HepG2 (cell line): ENCODE results near the gene AARS1. TPM values are rescaled to one million over a fixed set of nuclear protein-coding genes. Genes with fewer than 3 reads are reported as not detected.
"Not testable (repeated sequence)": the region's sequence is repeated elsewhere in the genome, so short reads cannot be mapped to it uniquely, and the experiment has no call there.

Experiments used
- ATAC-seq: fragments of 200-7000 bp; cut with Tn5 transposase; 3 replicates; pipeline ENCODE4 v1.9.1; 2020; ENCODE audit warnings: mild to moderate bottlenecking, moderate library complexity
- BruUV-seq: library from RNA; stranded (reverse); fragments of 400-500 nt; replicated peaks from 2 replicates; lab custom pipeline; 2021; lab: Mats Ljungman, UMichigan
- CTCF ChIA-PET: fragments of 300-600 bp; formaldehyde crosslinking; extraction: SDS; loops from one replicate; lab custom pipeline; 2021; ENCODE audit warnings: low total read pairs, inconsistent platforms, low intra/inter-chr PET ratio; lab: Yijun Ruan, JAX
- POLR2A ChIA-PET: fragments of 350-600 bp; sonication (Branson Sonifier 250); formaldehyde crosslinking; loops from one replicate; lab custom pipeline; 2020; ENCODE audit warnings: antibody characterized with exemption, inconsistent platforms; lab: Yijun Ruan, JAX
- DNase-seq: peaks from one replicate; pipeline ENCODE4 v3.0.0-alpha.2; 2015; ENCODE audit warnings: low spot score
- FAIRE-seq: peaks from 3 replicates; lab custom pipeline; 2011; peaks lifted over from hg19 to GRCh38; lab: Jason Lieb, UNC
- H2AFZ ChIP-seq: one replicate; pipeline ENCODE4 v1.6.1; 2011; ENCODE audit warnings: low read length, inconsistent platforms
- H3K27ac ChIP-seq: fragments of 300-600 bp; 3 replicates; pipeline ENCODE4 v1.8.0; 2011; ENCODE audit warnings: mixed run types, mild to moderate bottlenecking, mixed read lengths, low read length, inconsistent platforms; ENCODE audit not compliant: insufficient read depth; ENCODE audit errors: extremely low read length
- H3K27me3 ChIP-seq, 2 experiments: fragments of 200-600 bp in 1 of 2; 2 replicates in 1 of 2; 3 replicates in 1 of 2; pipeline versions ENCODE4 v1.6.0 to v1.8.0; 2011; ENCODE audit warnings: low read length in 2 of 2, mild to moderate bottlenecking in 2 of 2, moderate library complexity in 2 of 2, inconsistent platforms in 1 of 2; ENCODE audit not compliant: insufficient read depth in 2 of 2, control insufficient read depth in 1 of 2
- H3K36me3 ChIP-seq, 2 experiments: fragments of 200-600 bp in 1 of 2; replicated peaks in 1 of 2; 2 replicates in 1 of 2; 3 replicates in 1 of 2; pipeline versions ENCODE4 v1.5.1 to v1.8.0; 2011; ENCODE audit warnings: low read length in 2 of 2, inconsistent platforms in 1 of 2; ENCODE audit not compliant: insufficient read depth in 2 of 2, control insufficient read depth in 1 of 2
- H3K4me1 ChIP-seq: 2 replicates; pipeline ENCODE4 v1.5.1; 2012; ENCODE audit warnings: low read length, inconsistent platforms; ENCODE audit not compliant: insufficient read depth
- H3K4me2 ChIP-seq: 2 replicates; pipeline ENCODE4 v1.6.0; 2011; ENCODE audit warnings: low read depth, low read length, inconsistent platforms
- H3K4me3 ChIP-seq, 3 experiments: fragments of 200-600 bp in 1 of 3; sonication (generic), shearing (Covaris generic) in 1 of 3; replicated peaks in 1 of 3; 2 replicates each; pipeline ENCODE4 v1.5.1; 2011 to 2016; ENCODE audit warnings: low read length in 3 of 3, inconsistent platforms in 2 of 3, low read depth in 2 of 3, mild to moderate bottlenecking in 2 of 3, control low read depth in 1 of 3, mixed read lengths in 1 of 3; ENCODE audit not compliant: insufficient read depth in 1 of 3
- H3K79me2 ChIP-seq: one replicate; pipeline ENCODE4 v1.6.1; 2011; ENCODE audit warnings: low read length, inconsistent platforms; ENCODE audit not compliant: insufficient read depth
- H3K9ac ChIP-seq: 2 replicates; pipeline ENCODE4 v1.6.0; 2011; ENCODE audit warnings: mild to moderate bottlenecking, low read depth, low read length, inconsistent platforms; ENCODE audit not compliant: insufficient read depth
- H3K9me3 ChIP-seq: 2 replicates; pipeline ENCODE4 v1.5.1; 2012; ENCODE audit warnings: mild to moderate bottlenecking, low read length
- H4K20me1 ChIP-seq: 2 replicates; pipeline ENCODE4 v1.6.0; 2011; ENCODE audit warnings: inconsistent platforms, mild to moderate bottlenecking, low read length, moderate library complexity; ENCODE audit not compliant: insufficient read depth
- HNRNPK ChIP-seq: fragments of 200-400 bp; formaldehyde crosslinking; IDR thresholded peaks from 2 replicates; pipeline ENCODE4 v1.6.1; 2018; ENCODE audit warnings: low read length, low read depth, moderate library complexity, mild to moderate bottlenecking; ENCODE audit not compliant: poor library complexity, severe bottlenecking
- IKZF1 ChIP-seq: fragments of 450-650 bp; IDR thresholded peaks from 2 replicates; pipeline ENCODE4 v1.7.1; 2016
- KDM5A ChIP-seq: fragments of 200-600 bp; sonication (generic); IDR thresholded peaks from 2 replicates; pipeline ENCODE4 v1.7.0; 2018; ENCODE audit warnings: antibody characterized with exemption, mild to moderate bottlenecking, low read length, borderline replicate concordance
- NFATC3 ChIP-seq: sonication (generic); formaldehyde crosslinking; IDR thresholded peaks from 2 replicates; pipeline ENCODE4 v1.5.1; 2020; ENCODE audit warnings: mild to moderate bottlenecking, missing genetic modification reagents
- ZBTB7B ChIP-seq: sonication (generic); formaldehyde crosslinking; IDR thresholded peaks from 2 replicates; pipeline ENCODE4 v1.4.0; 2020; ENCODE audit warnings: missing genetic modification reagents
- ZNF333 ChIP-seq: sonication (generic); formaldehyde crosslinking; IDR thresholded peaks from 2 replicates; pipeline ENCODE4 v1.4.0; 2020; ENCODE audit warnings: mild to moderate bottlenecking, missing genetic modification reagents, borderline replicate concordance
- WGBS: methylation state at CpG from one replicate; pipeline ENCODE4 v1.1.6; 2017; ENCODE audit warnings: low lambda C conversion rate; 5-methylcytosine and 5-hydroxymethylcytosine counted together
- in situ Hi-C: cut with HindIII; loops from 2 replicates; pipeline ENCODE4 v1.10.0; 2017; ENCODE audit warnings: low pct_unique_long_range_greater_than_20kb; ENCODE audit not compliant: extremely low pct_ligation_motif_present
- intact Hi-C: fragments of 100-400 bp; cut with micrococcal nuclease; formaldehyde crosslinking; loops from one replicate; pipeline ENCODE4 v1.10.0; 2022; ENCODE audit not compliant: unreplicated experiment
- polyA plus RNA-seq, 8 experiments: library from polyadenylated mRNA; depleted of rRNA in 3 of 8; stranded (reverse) in 7 of 8; unstranded in 1 of 8; fragments of >200 nt; fragmentation: Illumina TruSeq in 4 of 8; extraction: Trizol in 4 of 8; gene quantifications; 2 replicates each; pipeline versions ENCODE4 v1.2.1 to v1.2.3, GENCODE V29; 2011 to 2016; ENCODE audit warnings: low read depth in 4 of 8, missing spikeins in 1 of 8, mixed read lengths in 1 of 8; ENCODE audit not compliant: insufficient read depth in 1 of 8
- total RNA-seq, 5 experiments: library from RNA; depleted of rRNA; stranded (reverse); fragments of >200 nt; fragmentation: Illumina TruSeq; extraction: Trizol; gene quantifications; 2 replicates each; pipeline ENCODE4 v1.2.3, GENCODE V29; 2016; ENCODE audit warnings: low read depth in 1 of 5
- TF ChIP-seq, protein P1 (sequence below): sonication (generic); formaldehyde crosslinking; IDR thresholded peaks from 2 replicates; pipeline ENCODE4; 2020; ENCODE audit warnings: missing genetic modification reagents, mild to moderate bottlenecking, borderline replicate concordance
- TF ChIP-seq, protein P2 (sequence below): sonication (generic); formaldehyde crosslinking; IDR thresholded peaks from 2 replicates; pipeline ENCODE4 v1.4.0; 2020; ENCODE audit warnings: missing genetic modification reagents

Gene AARS1
- total and polyA plus RNA-seq, 2 of the 13 experiments (the other 11 are each of a cell fraction or from before 2014, with no cell fraction given), result 107 to 132 TPM

DNA sequence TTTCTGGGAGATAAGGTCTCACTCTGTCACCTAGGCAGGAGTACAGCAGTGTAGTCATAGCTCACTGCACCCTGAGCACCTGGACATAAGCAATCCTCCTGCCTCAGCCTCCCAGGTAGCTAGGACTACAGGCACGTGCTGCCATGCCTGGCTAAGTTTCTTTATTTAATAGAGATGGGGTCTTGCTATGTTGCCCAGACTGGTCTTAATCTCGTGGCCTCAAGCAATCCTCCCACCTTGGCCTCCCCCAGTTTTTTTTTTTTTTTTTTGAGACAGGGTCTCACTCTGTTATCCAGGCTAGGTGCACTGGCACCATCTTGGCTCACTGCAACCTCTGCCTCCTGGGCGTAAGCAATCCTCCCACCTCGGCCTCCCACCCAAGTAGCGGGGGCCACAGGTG is 30.8 kb upstream of the AARS1 start:
- H3K79me2 ChIP-seq, result no peaks in the 10 kb centered on the region
- H3K4me2 ChIP-seq, result no peak overlapping the region
- no peak overlapping the region for H2AFZ ChIP-seq
- intact Hi-C loops (no loop called here), in situ Hi-C loops (no loop called here)
- no peaks in the 10 kb centered on the region for H3K4me1 ChIP-seq
- FAIRE-seq (no peak), ATAC-seq (no peak), DNase-seq (no peak)
- H3K4me3 ChIP-seq, result no peak overlapping the region
- H4K20me1 ChIP-seq, result no peaks in the 10 kb centered on the region
- TF ChIP-seq ZNF333 (CRISPR knock-in tag) (no peak), KDM5A (no peak), IKZF1 (no peak), HNRNPK (no peak), ZBTB7B (no peak), NFATC3 (CRISPR knock-in tag) (no peak)
- TF ChIP-seq, protein P1, sequence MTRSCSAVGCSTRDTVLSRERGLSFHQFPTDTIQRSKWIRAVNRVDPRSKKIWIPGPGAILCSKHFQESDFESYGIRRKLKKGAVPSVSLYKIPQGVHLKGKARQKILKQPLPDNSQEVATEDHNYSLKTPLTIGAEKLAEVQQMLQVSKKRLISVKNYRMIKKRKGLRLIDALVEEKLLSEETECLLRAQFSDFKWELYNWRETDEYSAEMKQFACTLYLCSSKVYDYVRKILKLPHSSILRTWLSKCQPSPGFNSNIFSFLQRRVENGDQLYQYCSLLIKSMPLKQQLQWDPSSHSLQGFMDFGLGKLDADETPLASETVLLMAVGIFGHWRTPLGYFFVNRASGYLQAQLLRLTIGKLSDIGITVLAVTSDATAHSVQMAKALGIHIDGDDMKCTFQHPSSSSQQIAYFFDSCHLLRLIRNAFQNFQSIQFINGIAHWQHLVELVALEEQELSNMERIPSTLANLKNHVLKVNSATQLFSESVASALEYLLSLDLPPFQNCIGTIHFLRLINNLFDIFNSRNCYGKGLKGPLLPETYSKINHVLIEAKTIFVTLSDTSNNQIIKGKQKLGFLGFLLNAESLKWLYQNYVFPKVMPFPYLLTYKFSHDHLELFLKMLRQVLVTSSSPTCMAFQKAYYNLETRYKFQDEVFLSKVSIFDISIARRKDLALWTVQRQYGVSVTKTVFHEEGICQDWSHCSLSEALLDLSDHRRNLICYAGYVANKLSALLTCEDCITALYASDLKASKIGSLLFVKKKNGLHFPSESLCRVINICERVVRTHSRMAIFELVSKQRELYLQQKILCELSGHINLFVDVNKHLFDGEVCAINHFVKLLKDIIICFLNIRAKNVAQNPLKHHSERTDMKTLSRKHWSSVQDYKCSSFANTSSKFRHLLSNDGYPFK (CRISPR knock-in tag), result no peak
- TF ChIP-seq, protein P2, sequence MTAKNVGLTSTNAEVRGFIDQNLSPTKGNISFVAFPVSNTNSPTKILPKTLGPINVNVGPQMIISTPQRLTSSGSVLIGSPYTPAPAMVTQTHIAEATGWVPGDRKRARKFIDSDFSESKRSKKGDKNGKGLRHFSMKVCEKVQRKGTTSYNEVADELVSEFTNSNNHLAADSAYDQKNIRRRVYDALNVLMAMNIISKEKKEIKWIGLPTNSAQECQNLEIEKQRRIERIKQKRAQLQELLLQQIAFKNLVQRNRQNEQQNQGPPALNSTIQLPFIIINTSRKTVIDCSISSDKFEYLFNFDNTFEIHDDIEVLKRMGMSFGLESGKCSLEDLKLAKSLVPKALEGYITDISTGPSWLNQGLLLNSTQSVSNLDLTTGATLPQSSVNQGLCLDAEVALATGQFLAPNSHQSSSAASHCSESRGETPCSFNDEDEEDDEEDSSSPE (CRISPR knock-in tag), result no peak
- no peaks in the 10 kb centered on the region for H3K9me3 ChIP-seq
- ChIA-PET POLR2A (no interaction called here), CTCF (no interaction called here)
- H3K27me3 ChIP-seq, result no peaks in the 10 kb centered on the region
- H3K9ac ChIP-seq, result no peak overlapping the region
- peaks cover 25 to 65% of the 10 kb centered on the region in 2 experiments for H3K36me3 ChIP-seq
- H3K27ac ChIP-seq, result no peak overlapping the region
- BruUV-seq, result no TSS peak
- 99% methylated on average over 5 of the region's 5 CpGs for WGBS

DNA sequence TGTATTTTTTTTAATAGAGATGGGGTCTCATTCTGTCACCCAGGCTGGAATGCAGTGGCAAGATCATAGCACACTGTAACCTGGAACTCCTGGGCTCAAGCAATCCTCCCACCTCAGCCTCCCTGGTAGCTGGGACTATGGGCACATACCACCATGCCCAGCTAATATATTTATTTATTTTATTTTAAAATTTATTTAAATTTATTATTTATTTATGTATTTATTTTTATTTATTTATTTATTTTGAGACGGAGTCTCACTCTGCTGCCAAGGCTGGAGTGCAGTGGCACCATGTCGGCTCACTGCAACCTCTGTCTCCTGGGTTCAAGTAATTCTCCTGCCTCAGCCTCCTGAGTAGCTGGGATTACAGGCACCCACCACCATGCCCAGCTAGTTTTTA is 18.4 kb upstream of the AARS1 start:
- H3K27ac ChIP-seq, CTCF ChIA-PET, H2AFZ ChIP-seq, H3K27me3 ChIP-seq, H4K20me1 ChIP-seq, BruUV-seq, in situ Hi-C loops, FAIRE-seq, intact Hi-C loops, H3K4me2 ChIP-seq, H3K4me3 ChIP-seq, DNase-seq, H3K36me3 ChIP-seq, H3K4me1 ChIP-seq, H3K9me3 ChIP-seq, H3K9ac ChIP-seq, ATAC-seq: not testable (repeated sequence)
- 97% methylated on average over 2 of the region's 2 CpGs for WGBS
- peaks cover 50% of the 10 kb centered on the region for H3K79me2 ChIP-seq
- POLR2A ChIA-PET, result interaction anchor here (1.1 to 2.5 kb wide), 2 partner anchors 8 to 19 kb away, joined by 3 to 10 read pairs; partner anchors contain the start of genes AARS1 and DDX19B
